Activated B cell treated with CpG ODN at 0.5 μM for 24 hours (primary cell): ENCODE results near the gene UMODL1. TPM values are rescaled to one million over a fixed set of nuclear protein-coding genes. Genes with fewer than 3 reads are reported as not detected.

Experiments
- ATAC-seq: fragments of 200-7000 bp; cut with Tn5 transposase; one replicate; pipeline ENCODE4 v1.10.0; 2021; ENCODE audit warnings: low read depth, mild to moderate bottlenecking, moderate library complexity
- CTCF ChIA-PET: fragments of 350-600 bp; sonication (Branson Sonifier 250); formaldehyde crosslinking; loops from one replicate; lab custom pipeline; 2021; ENCODE audit warnings: antibody characterized with exemption; lab: Charles Lee
- POLR2A ChIA-PET: fragments of 350-600 bp; sonication (Branson Sonifier 250); formaldehyde crosslinking; loops from one replicate; lab custom pipeline; 2021; ENCODE audit warnings: antibody characterized with exemption; lab: Charles Lee
- DNase-seq: peaks from one replicate; pipeline ENCODE4 v3.0.0; 2022
- H3K27ac Mint-ChIP-seq: one replicate; pipeline ENCODE4 v1.8.0; 2020; ENCODE audit warnings: mixed read lengths
- H3K27me3 Mint-ChIP-seq: one replicate; pipeline ENCODE4 v1.8.0; 2021; ENCODE audit warnings: mixed read lengths
- H3K36me3 Mint-ChIP-seq: one replicate; pipeline ENCODE4 v1.8.0; 2021; ENCODE audit warnings: low read depth, mixed read lengths
- H3K4me1 Mint-ChIP-seq: one replicate; pipeline ENCODE4 v1.8.0; 2021; ENCODE audit warnings: mixed read lengths
- H3K4me3 Mint-ChIP-seq: one replicate; pipeline ENCODE4 v1.8.0; 2020; ENCODE audit warnings: mild to moderate bottlenecking, mixed read lengths
- H3K9me3 Mint-ChIP-seq: one replicate; pipeline ENCODE4 v1.8.0; 2020; ENCODE audit warnings: mixed read lengths
- intact Hi-C: fragments of 100-400 bp; cut with micrococcal nuclease; formaldehyde crosslinking; loops from one replicate; pipeline ENCODE4 v1.15.1; 2024
- total RNA-seq: library from RNA; stranded (reverse); gene quantifications from 2 replicates; pipeline ENCODE4 v1.2.3, GENCODE V29; 2022
- TF ChIP-seq, protein P1 (sequence below): fragments of 200-600 bp; IDR thresholded peaks from one replicate; pipeline ENCODE4 v1.8.0; 2022; ENCODE audit warnings: antibody characterized with exemption, mild to moderate bottlenecking

Gene UMODL1
- total RNA-seq, 1 donor from 2014 or later = 0.04 TPM

DNA sequence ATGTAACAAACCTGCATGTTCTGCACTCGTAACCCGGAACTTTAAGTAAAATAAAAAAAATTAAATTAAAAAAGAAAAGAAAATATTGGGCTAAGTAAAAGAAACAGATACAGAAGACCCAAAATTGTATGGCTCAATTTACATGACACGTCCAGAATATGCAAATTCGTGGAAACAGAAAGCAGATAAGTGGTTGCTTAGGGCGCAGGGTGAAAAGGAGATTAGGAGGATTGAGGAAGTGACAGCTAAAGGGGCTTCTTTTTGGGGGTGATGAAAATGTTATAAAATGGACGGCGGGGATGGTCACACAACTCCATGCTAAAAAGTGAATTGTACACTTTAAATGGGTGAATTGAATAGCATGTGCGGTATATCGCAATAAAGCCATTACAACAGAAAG is 33.6 kb upstream of the UMODL1 start:
- Mint-ChIP-seq H3K27ac (no peak overlapping the region), H3K27me3 (no peaks in the 10 kb centered on the region), H3K36me3 (no peaks in the 10 kb centered on the region), H3K4me3 (no peak overlapping the region), H3K4me1 (peaks cover 5% of the 10 kb centered on the region), H3K9me3 (no peaks in the 10 kb centered on the region)
- CTCF ChIA-PET = no interaction called here
- no peak for DNase-seq
- POLR2A ChIA-PET = no interaction called here
- TF ChIP-seq, protein P1, sequence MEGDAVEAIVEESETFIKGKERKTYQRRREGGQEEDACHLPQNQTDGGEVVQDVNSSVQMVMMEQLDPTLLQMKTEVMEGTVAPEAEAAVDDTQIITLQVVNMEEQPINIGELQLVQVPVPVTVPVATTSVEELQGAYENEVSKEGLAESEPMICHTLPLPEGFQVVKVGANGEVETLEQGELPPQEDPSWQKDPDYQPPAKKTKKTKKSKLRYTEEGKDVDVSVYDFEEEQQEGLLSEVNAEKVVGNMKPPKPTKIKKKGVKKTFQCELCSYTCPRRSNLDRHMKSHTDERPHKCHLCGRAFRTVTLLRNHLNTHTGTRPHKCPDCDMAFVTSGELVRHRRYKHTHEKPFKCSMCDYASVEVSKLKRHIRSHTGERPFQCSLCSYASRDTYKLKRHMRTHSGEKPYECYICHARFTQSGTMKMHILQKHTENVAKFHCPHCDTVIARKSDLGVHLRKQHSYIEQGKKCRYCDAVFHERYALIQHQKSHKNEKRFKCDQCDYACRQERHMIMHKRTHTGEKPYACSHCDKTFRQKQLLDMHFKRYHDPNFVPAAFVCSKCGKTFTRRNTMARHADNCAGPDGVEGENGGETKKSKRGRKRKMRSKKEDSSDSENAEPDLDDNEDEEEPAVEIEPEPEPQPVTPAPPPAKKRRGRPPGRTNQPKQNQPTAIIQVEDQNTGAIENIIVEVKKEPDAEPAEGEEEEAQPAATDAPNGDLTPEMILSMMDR = no peak
- no peak for ATAC-seq
- intact Hi-C loops = no loop called here

GRCh38 chr21:42037943-42038342 is 33.2 kb upstream of the UMODL1 start:
- Mint-ChIP-seq H3K27me3 (no peaks in the 10 kb centered on the region), H3K36me3 (no peaks in the 10 kb centered on the region), H3K4me3 (no peak overlapping the region), H3K9me3 (no peaks in the 10 kb centered on the region), H3K27ac (no peak overlapping the region), H3K4me1 (peaks cover 5% of the 10 kb centered on the region)
- POLR2A ChIA-PET = no interaction called here
- TF ChIP-seq, protein P1 = no peak
- intact Hi-C loops = no loop called here
- DNase-seq = no peak
- no peak for ATAC-seq
- CTCF ChIA-PET = no interaction called here

GRCh38 chr21:42038393-42038792 is 32.7 kb upstream of the UMODL1 start:
- TF ChIP-seq, protein P1 = no peak
- Mint-ChIP-seq H3K36me3 (no peaks in the 10 kb centered on the region), H3K4me3 (no peak overlapping the region), H3K9me3 (no peaks in the 10 kb centered on the region), H3K27me3 (no peaks in the 10 kb centered on the region), H3K4me1 (peaks cover 5% of the 10 kb centered on the region), H3K27ac (no peak overlapping the region)
- intact Hi-C loops = no loop called here
- ChIA-PET POLR2A (no interaction called here), CTCF (no interaction called here)
- ATAC-seq (no peak), DNase-seq (no peak)

DNA sequence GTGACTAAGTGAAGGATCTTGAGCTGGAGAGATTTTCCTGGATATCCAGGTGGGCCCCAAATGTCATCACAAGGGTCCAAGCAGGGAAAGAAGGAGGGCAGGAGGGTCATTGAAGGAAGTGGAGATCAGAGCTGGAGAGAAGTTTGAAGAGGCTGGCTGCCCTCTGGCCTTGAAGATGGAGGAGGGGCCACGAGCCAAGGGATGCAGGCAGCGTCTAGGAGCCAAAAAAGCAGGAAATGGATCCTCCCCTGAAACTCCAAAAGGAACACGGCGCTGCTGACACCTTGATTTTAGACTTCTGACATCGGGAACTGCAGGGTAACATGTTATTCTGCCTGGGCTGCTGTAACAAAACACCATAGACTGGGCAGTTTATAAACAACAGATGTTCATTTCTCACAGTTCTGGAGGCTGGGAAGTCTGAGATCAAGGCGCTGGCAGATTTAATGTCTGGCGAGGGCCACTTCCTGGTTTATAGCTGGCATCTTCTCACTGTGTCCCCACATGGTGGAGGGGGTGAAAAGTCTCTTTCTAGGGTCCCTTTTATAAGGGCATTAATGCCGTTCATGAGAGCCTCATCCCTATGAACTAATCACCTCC is 32.2 kb upstream of the UMODL1 start:
- Mint-ChIP-seq H3K36me3 (no peaks in the 10 kb centered on the region), H3K4me1 (peaks cover 5% of the 10 kb centered on the region), H3K9me3 (no peaks in the 10 kb centered on the region), H3K27ac (no peak overlapping the region), H3K27me3 (no peaks in the 10 kb centered on the region), H3K4me3 (no peak overlapping the region)
- no peak for DNase-seq
- TF ChIP-seq, protein P1 = no peak
- ChIA-PET CTCF (no interaction called here), POLR2A (no interaction called here)
- intact Hi-C loops = no loop called here
- ATAC-seq = no peak

DNA sequence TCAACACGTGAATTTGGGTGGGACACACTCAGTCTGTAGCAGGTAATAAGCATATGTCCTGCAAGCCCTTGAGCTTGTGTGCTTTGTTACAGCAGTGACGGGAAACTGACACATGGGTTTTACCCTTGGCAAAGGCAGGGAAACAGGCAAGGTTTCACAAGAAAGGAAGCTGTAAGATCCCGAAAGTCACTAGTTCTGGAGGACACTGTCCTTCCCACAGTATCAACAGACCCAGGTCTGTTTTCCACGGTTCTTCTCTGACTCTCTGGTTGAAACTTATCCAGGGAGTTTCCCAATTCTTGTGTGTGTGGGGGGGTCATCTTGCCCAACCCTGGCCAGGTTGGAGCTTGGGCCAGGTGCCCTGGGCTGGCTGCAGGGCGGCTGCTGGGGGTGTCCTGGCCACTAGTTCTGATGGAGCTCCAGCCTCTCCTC is 31.6 kb upstream of the UMODL1 start:
- H3K4me1 Mint-ChIP-seq = peaks cover 5% of the 10 kb centered on the region
- POLR2A ChIA-PET = no interaction called here
- no peaks in the 10 kb centered on the region for H3K36me3 Mint-ChIP-seq
- no peaks in the 10 kb centered on the region for H3K9me3 Mint-ChIP-seq
- H3K27ac Mint-ChIP-seq = no peak overlapping the region
- CTCF ChIA-PET = no interaction called here
- DNase-seq (no peak), ATAC-seq (no peak)
- no peaks in the 10 kb centered on the region for H3K27me3 Mint-ChIP-seq
- H3K4me3 Mint-ChIP-seq = no peak overlapping the region
- TF ChIP-seq, protein P1 = no peak
- intact Hi-C loops = no loop called here
